WTC11 (cell line): ENCODE results near the gene CCDC34. TPM values are rescaled to one million over a fixed set of nuclear protein-coding genes. Genes with fewer than 3 reads are reported as not detected.

Source experiments
- ATAC-seq: fragments of 200-7000 bp; cut with Tn5 transposase; 2 replicates; pipeline ENCODE4 v1.10.0; 2021; ENCODE audit warnings: mild to moderate bottlenecking, moderate library complexity
- CTCF ChIA-PET: fragments of 300-600 bp; sonication (Branson Sonifier 250); formaldehyde crosslinking; loops from one replicate; lab custom pipeline; 2021; ENCODE audit warnings: antibody characterized with exemption; lab: Charles Lee
- POLR2A ChIA-PET: fragments of 350-600 bp; sonication (Branson Sonifier 250); formaldehyde crosslinking; loops from one replicate; lab custom pipeline; 2021; ENCODE audit warnings: antibody characterized with exemption; lab: Charles Lee
- DNase-seq: peaks from one replicate; pipeline ENCODE4 v3.0.0; 2021; ENCODE audit warnings: low spot score
- H3K27ac Mint-ChIP-seq: 2 replicates; pipeline ENCODE4 v1.8.0; 2021; ENCODE audit warnings: mixed read lengths
- H3K27me3 Mint-ChIP-seq: 2 replicates; pipeline ENCODE4 v1.8.0; 2021; ENCODE audit warnings: low read depth, mild to moderate bottlenecking, moderate library complexity, mixed read lengths
- H3K36me3 Mint-ChIP-seq: 2 replicates; pipeline ENCODE4 v1.8.0; 2021; ENCODE audit warnings: mixed read lengths
- H3K4me1 Mint-ChIP-seq: 2 replicates; pipeline ENCODE4 v1.8.0; 2022; ENCODE audit warnings: mixed read lengths
- H3K4me3 Mint-ChIP-seq: 2 replicates; pipeline ENCODE4 v1.8.0; 2021; ENCODE audit warnings: mild to moderate bottlenecking, moderate library complexity, mixed read lengths
- H3K9me3 Mint-ChIP-seq: 2 replicates; pipeline ENCODE4 v1.8.0; 2021; ENCODE audit warnings: mixed read lengths
- GTF2I ChIP-seq: fragments of 250-450 bp; sonication (Bioruptor Pico); conservative IDR thresholded peaks from 2 replicates; pipeline ENCODE4 v1.4.0; 2021; ENCODE audit warnings: mild to moderate bottlenecking
- HMGA2 ChIP-seq: fragments of 250-450 bp; sonication (Bioruptor Pico); IDR thresholded peaks from 2 replicates; pipeline ENCODE4 v1.4.0; 2021; ENCODE audit warnings: mild to moderate bottlenecking, moderate library complexity
- JUN ChIP-seq: sonication (generic); formaldehyde crosslinking; IDR thresholded peaks from 2 replicates; pipeline ENCODE4 v1.8.0; 2023; ENCODE audit warnings: mild to moderate bottlenecking, missing genetic modification reagents
- KAT7 ChIP-seq: sonication (generic); formaldehyde crosslinking; IDR thresholded peaks from 2 replicates; pipeline ENCODE4 v1.8.1; 2023; ENCODE audit warnings: missing genetic modification reagents, mild to moderate bottlenecking, borderline replicate concordance
- MYBL2 ChIP-seq: sonication (generic); formaldehyde crosslinking; IDR thresholded peaks from 2 replicates; pipeline ENCODE4 v1.8.1; 2023; ENCODE audit warnings: mild to moderate bottlenecking, moderate library complexity, missing genetic modification reagents
- SMAD3 ChIP-seq: sonication (generic); formaldehyde crosslinking; IDR thresholded peaks from 2 replicates; pipeline ENCODE4 v1.8.0; 2022; ENCODE audit warnings: missing genetic modification reagents, mild to moderate bottlenecking, borderline replicate concordance
- TCF7 ChIP-seq: sonication (generic); formaldehyde crosslinking; IDR thresholded peaks from 2 replicates; pipeline ENCODE4 v1.8.0; 2022; ENCODE audit warnings: mild to moderate bottlenecking, low read depth, missing genetic modification reagents, moderate library complexity
- ZNF121 ChIP-seq: sonication (generic); formaldehyde crosslinking; IDR thresholded peaks from 2 replicates; pipeline ENCODE4 v1.8.0; 2023; ENCODE audit warnings: missing genetic modification reagents
- ZNF138 ChIP-seq: sonication (generic); formaldehyde crosslinking; conservative IDR thresholded peaks from 2 replicates; pipeline ENCODE4 v1.8.1; 2022; ENCODE audit warnings: mild to moderate bottlenecking, moderate library complexity, missing genetic modification reagents
- ZNF219 ChIP-seq: sonication (generic); formaldehyde crosslinking; IDR thresholded peaks from 2 replicates; pipeline ENCODE4 v1.8.0; 2023; ENCODE audit warnings: missing genetic modification reagents, mild to moderate bottlenecking, borderline replicate concordance
- ZNF416 ChIP-seq: fragments of 250-450 bp; sonication (Bioruptor Pico); IDR thresholded peaks from 2 replicates; pipeline ENCODE4 v1.9.0; 2021; ENCODE audit warnings: mild to moderate bottlenecking, inconsistent platforms
- total RNA-seq: library from RNA; stranded (reverse); gene quantifications from 3 replicates; pipeline ENCODE4 v1.2.3, GENCODE V29; 2021
- TF ChIP-seq, protein P1 (sequence below): sonication (generic); formaldehyde crosslinking; IDR thresholded peaks from 2 replicates; pipeline ENCODE4 v1.8.1; 2022; ENCODE audit warnings: missing genetic modification reagents, borderline replicate concordance
- TF ChIP-seq, protein P2 (sequence below): sonication (generic); formaldehyde crosslinking; IDR thresholded peaks from 2 replicates; pipeline ENCODE4 v1.8.1; 2023; ENCODE audit warnings: mild to moderate bottlenecking, missing genetic modification reagents, moderate library complexity
- TF ChIP-seq, protein P3 (sequence below): fragments of 250-450 bp; sonication (Bioruptor Pico); IDR thresholded peaks from 2 replicates; pipeline ENCODE4 v1.9.0; 2021; ENCODE audit warnings: mild to moderate bottlenecking, borderline replicate concordance
- TF ChIP-seq, protein P4 (sequence below): sonication (generic); formaldehyde crosslinking; IDR thresholded peaks from 2 replicates; pipeline ENCODE4 v1.8.1; 2022; ENCODE audit warnings: low read depth, missing genetic modification reagents, borderline replicate concordance
- TF ChIP-seq, protein P5 (sequence below): sonication (generic); formaldehyde crosslinking; IDR thresholded peaks from 2 replicates; pipeline ENCODE4 v1.8.0; 2023; ENCODE audit warnings: missing genetic modification reagents
- TF ChIP-seq, protein P6 (sequence below): sonication (generic); formaldehyde crosslinking; IDR thresholded peaks from 2 replicates; pipeline ENCODE4 v1.8.0; 2022; ENCODE audit warnings: mild to moderate bottlenecking, missing genetic modification reagents
- TF ChIP-seq, protein P7 (sequence below): fragments of 250-450 bp; sonication (Bioruptor Pico); conservative IDR thresholded peaks from 2 replicates; pipeline ENCODE4 v1.9.0; 2021; ENCODE audit warnings: mild to moderate bottlenecking

Gene CCDC34
- total RNA-seq, 1 experiment from 2014 or later, result 23.7 TPM

DNA sequence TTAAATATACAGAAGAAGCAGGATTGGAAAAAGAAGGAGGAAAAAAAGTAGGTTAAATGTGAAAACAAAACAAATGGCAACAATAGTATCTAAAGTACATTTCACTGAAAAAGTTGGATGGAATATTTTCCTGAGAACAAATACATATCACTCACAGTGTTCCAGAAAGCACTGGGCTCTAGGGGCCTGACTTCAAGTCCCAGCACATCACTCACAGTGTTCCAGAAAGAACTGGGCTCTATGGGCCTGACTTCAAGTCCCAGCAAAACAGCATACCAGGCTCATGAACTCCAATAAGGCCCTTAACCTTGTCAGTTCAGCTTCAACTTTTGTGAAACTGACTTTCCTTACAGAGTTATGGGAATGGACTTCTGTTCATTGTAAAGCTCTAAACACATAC, 46.0 kb upstream of the CCDC34 start:
- ATAC-seq, result no peak
- H3K27ac Mint-ChIP-seq, result peak overlapping the region; percentile 13; the same call in 1 of the 2 replicates
- H3K4me3 Mint-ChIP-seq, result no peak overlapping the region
- no peaks in the 10 kb centered on the region for H3K36me3 Mint-ChIP-seq
- TF ChIP-seq, protein P1, sequence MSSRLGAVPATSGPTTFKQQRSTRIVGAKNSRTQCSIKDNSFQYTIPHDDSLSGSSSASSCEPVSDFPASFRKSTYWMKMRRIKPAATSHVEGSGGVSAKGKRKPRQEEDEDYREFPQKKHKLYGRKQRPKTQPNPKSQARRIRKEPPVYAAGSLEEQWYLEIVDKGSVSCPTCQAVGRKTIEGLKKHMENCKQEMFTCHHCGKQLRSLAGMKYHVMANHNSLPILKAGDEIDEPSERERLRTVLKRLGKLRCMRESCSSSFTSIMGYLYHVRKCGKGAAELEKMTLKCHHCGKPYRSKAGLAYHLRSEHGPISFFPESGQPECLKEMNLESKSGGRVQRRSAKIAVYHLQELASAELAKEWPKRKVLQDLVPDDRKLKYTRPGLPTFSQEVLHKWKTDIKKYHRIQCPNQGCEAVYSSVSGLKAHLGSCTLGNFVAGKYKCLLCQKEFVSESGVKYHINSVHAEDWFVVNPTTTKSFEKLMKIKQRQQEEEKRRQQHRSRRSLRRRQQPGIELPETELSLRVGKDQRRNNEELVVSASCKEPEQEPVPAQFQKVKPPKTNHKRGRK, result no peak
- TF ChIP-seq ZNF219 (CRISPR knock-in tag), result no peak
- TF ChIP-seq, protein P2, sequence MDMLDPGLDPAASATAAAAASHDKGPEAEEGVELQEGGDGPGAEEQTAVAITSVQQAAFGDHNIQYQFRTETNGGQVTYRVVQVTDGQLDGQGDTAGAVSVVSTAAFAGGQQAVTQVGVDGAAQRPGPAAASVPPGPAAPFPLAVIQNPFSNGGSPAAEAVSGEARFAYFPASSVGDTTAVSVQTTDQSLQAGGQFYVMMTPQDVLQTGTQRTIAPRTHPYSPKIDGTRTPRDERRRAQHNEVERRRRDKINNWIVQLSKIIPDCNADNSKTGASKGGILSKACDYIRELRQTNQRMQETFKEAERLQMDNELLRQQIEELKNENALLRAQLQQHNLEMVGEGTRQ (CRISPR knock-in tag), result no peak
- no peak for TF ChIP-seq ZNF416
- no peak for TF ChIP-seq MYBL2
- no peak for TF ChIP-seq ZNF138 (CRISPR knock-in tag)
- TF ChIP-seq GTF2I, result no peak
- TF ChIP-seq HMGA2 (CRISPR knock-in tag), result no peak
- TF ChIP-seq SMAD3 (CRISPR knock-in tag), result no peak
- TF ChIP-seq, protein P3, sequence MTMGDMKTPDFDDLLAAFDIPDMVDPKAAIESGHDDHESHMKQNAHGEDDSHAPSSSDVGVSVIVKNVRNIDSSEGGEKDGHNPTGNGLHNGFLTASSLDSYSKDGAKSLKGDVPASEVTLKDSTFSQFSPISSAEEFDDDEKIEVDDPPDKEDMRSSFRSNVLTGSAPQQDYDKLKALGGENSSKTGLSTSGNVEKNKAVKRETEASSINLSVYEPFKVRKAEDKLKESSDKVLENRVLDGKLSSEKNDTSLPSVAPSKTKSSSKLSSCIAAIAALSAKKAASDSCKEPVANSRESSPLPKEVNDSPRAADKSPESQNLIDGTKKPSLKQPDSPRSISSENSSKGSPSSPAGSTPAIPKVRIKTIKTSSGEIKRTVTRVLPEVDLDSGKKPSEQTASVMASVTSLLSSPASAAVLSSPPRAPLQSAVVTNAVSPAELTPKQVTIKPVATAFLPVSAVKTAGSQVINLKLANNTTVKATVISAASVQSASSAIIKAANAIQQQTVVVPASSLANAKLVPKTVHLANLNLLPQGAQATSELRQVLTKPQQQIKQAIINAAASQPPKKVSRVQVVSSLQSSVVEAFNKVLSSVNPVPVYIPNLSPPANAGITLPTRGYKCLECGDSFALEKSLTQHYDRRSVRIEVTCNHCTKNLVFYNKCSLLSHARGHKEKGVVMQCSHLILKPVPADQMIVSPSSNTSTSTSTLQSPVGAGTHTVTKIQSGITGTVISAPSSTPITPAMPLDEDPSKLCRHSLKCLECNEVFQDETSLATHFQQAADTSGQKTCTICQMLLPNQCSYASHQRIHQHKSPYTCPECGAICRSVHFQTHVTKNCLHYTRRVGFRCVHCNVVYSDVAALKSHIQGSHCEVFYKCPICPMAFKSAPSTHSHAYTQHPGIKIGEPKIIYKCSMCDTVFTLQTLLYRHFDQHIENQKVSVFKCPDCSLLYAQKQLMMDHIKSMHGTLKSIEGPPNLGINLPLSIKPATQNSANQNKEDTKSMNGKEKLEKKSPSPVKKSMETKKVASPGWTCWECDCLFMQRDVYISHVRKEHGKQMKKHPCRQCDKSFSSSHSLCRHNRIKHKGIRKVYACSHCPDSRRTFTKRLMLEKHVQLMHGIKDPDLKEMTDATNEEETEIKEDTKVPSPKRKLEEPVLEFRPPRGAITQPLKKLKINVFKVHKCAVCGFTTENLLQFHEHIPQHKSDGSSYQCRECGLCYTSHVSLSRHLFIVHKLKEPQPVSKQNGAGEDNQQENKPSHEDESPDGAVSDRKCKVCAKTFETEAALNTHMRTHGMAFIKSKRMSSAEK, result no peak
- TF ChIP-seq, protein P4, sequence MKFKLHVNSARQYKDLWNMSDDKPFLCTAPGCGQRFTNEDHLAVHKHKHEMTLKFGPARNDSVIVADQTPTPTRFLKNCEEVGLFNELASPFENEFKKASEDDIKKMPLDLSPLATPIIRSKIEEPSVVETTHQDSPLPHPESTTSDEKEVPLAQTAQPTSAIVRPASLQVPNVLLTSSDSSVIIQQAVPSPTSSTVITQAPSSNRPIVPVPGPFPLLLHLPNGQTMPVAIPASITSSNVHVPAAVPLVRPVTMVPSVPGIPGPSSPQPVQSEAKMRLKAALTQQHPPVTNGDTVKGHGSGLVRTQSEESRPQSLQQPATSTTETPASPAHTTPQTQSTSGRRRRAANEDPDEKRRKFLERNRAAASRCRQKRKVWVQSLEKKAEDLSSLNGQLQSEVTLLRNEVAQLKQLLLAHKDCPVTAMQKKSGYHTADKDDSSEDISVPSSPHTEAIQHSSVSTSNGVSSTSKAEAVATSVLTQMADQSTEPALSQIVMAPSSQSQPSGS, result no peak
- TF ChIP-seq, protein P5, sequence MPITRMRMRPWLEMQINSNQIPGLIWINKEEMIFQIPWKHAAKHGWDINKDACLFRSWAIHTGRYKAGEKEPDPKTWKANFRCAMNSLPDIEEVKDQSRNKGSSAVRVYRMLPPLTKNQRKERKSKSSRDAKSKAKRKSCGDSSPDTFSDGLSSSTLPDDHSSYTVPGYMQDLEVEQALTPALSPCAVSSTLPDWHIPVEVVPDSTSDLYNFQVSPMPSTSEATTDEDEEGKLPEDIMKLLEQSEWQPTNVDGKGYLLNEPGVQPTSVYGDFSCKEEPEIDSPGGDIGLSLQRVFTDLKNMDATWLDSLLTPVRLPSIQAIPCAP (CRISPR knock-in tag), result no peak
- no peak for TF ChIP-seq KAT7 (CRISPR knock-in tag)
- no peak for TF ChIP-seq TCF7 (CRISPR knock-in tag)
- TF ChIP-seq, protein P6, sequence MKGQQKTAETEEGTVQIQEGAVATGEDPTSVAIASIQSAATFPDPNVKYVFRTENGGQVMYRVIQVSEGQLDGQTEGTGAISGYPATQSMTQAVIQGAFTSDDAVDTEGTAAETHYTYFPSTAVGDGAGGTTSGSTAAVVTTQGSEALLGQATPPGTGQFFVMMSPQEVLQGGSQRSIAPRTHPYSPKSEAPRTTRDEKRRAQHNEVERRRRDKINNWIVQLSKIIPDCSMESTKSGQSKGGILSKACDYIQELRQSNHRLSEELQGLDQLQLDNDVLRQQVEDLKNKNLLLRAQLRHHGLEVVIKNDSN (CRISPR knock-in tag), result no peak
- TF ChIP-seq JUN (CRISPR knock-in tag), result no peak
- TF ChIP-seq ZNF121, result no peak
- TF ChIP-seq, protein P7, sequence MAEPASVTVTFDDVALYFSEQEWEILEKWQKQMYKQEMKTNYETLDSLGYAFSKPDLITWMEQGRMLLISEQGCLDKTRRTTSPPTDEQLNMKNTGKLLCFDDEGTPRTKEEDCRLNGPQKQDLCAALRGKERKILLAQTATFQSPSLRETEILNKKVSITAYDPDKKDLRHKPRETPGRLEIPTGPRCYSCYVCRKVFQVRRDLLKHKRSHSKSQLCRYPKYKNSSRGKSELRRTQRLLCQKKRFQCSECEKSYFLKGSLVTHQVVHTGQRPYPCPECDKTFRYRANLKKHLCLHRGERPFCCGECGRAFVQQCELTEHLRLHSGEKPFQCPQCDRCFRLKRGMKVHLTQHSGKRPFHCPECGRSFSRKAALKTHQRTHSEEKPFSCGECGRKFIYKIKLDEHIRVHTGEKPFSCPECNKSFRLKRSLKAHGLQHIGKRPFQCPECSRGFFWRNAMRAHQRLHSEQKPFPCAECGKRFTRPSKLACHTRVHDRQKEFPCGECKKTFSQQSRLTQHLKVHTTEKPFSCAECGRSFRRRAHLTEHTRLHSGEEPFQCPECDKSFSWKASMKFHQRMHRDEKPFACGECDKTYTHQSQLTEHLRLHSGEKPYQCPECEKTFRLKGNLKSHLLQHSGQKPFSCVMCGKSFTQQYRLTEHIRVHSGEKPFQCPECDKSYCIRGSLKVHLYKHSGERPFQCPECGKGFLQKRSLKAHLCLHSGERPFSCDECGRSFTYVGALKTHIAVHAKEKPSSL (CRISPR knock-in tag), result no peak
- TF ChIP-seq, all 79 proteins: peak for 0
- POLR2A ChIA-PET, result no interaction called here
- no peak for DNase-seq
- Mint-ChIP-seq H3K9me3 (no peaks in the 10 kb centered on the region), H3K4me1 (peaks cover 6% of the 10 kb centered on the region), H3K27me3 (no peaks in the 10 kb centered on the region)
- CTCF ChIA-PET, result interaction anchor here (0.6 kb wide), 1 partner anchor 15 kb away, joined by 3 read pairs; no protein-coding TSS in a partner anchor
